ENCODE measurements around the gene CEP43.

The CEP43 gene

DNA sequence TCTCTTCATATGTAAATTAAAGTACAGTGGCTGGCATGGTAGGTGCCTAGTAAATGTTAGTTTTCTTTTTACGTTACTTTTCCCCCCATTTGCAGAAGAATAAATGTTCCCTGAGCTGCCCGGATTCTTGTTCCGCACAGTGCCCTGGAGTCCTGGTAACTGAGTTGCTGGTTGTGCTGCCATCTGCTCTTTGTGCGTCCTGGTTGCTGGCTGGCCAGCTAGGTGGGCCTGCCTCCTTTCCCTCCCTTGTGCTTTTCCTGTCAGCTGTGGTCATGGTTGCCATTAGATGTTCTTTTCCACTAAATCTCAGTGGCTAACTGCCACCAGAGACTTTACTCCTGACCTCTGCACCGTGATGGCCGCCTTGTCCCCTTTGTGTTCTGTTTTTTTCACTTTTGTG lies 28.6 kb downstream of the CEP43 start:
- H3K9me3 Mint-ChIP-seq: no peaks in the 10 kb centered on the region
- no peak overlapping the region for H3K27ac Mint-ChIP-seq
- H3K36me3 Mint-ChIP-seq: peaks cover 19% of the 10 kb centered on the region
- no peaks in the 10 kb centered on the region for H3K27me3 Mint-ChIP-seq
- H3K4me1 Mint-ChIP-seq: peaks cover 4% of the 10 kb centered on the region
- H3K4me3 Mint-ChIP-seq: no peak overlapping the region

DNA sequence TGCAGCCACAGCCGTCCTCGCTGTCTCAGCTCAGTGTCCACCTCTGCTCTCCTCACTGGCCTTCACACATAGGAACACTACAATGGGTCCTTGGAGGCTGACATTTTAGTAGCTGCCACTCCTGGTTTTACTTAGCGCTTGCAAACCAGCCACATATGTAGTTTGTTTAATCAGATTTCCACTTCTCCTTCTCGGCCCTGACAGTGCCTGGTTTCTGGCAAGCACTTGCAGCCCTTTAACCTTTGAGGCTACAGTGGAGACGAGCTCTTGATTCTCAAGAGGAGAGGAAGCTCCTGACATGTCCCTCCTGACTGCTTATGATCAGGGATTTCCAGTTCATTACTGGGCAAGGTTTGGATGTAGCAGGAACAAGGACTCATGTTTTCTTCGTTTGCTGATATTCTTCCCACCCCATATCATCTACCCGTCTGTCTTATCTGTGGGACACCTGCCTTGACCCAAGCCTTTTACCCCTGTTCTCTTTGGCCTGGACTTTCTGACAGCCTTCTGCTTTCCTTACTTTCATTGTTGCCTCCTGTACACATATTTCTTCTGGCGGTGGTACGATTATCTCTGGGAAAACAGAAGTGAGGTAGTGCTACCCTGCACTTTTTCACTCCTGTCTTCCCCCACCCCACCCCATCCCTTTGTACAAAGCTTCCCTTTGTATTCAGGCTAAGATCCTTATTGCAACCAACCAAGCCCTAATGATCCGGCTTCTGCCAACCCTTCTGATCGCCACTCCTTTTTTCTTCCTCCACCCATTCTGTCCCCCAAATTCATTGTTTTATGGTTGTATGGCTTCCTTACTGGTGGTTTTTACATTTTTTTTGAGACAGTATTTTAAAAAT lies 31.2 kb downstream of the CEP43 start:
- no peak overlapping the region for H3K27ac Mint-ChIP-seq
- H3K4me3 Mint-ChIP-seq: no peak overlapping the region
- no peaks in the 10 kb centered on the region for H3K27me3 Mint-ChIP-seq
- H3K4me1 Mint-ChIP-seq: peaks cover 4% of the 10 kb centered on the region
- H3K36me3 Mint-ChIP-seq: peaks cover 28% of the 10 kb centered on the region
- no peaks in the 10 kb centered on the region for H3K9me3 Mint-ChIP-seq

GRCh38 chr6:167031082-167031709 lies 32.0 kb downstream of the CEP43 start:
- H3K4me3 Mint-ChIP-seq: no peak overlapping the region
- peaks cover 4% of the 10 kb centered on the region for H3K4me1 Mint-ChIP-seq
- no peak overlapping the region for H3K27ac Mint-ChIP-seq
- no peaks in the 10 kb centered on the region for H3K9me3 Mint-ChIP-seq
- H3K36me3 Mint-ChIP-seq: peaks cover 32% of the 10 kb centered on the region
- no peaks in the 10 kb centered on the region for H3K27me3 Mint-ChIP-seq

DNA sequence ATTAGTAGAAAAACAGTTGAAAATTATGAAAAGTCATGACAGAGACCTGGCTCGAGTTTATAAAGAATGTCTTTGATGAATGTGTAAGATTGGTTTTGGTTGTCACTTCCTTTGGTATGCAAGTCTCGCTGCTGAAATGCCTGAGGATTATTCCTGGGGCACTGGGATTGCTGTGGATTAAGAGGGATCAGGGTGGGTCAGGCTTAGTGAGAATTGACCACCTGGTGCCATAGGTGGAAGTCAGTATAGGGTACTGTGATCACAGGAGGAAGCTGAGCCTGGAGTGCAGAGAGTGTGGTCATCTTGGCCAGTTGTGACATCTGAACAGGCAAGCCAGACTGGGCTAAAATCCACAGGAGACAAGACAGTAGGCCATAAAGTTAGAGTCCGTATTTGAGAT lies 34.9 kb downstream of the CEP43 start:
- Mint-ChIP-seq H3K4me1 (peaks cover 4% of the 10 kb centered on the region), H3K36me3 (peaks cover 18% of the 10 kb centered on the region), H3K27ac (no peak overlapping the region), H3K27me3 (no peaks in the 10 kb centered on the region), H3K4me3 (no peak overlapping the region), H3K9me3 (no peaks in the 10 kb centered on the region)

GRCh38 chr6:167037762-167038161 lies 38.6 kb downstream of the CEP43 start:
- H3K9me3 Mint-ChIP-seq: no peaks in the 10 kb centered on the region
- H3K27me3 Mint-ChIP-seq: no peaks in the 10 kb centered on the region
- H3K27ac Mint-ChIP-seq: no peak overlapping the region
- peaks cover 19% of the 10 kb centered on the region for H3K4me1 Mint-ChIP-seq
- peaks cover 28% of the 10 kb centered on the region for H3K36me3 Mint-ChIP-seq
- no peak overlapping the region for H3K4me3 Mint-ChIP-seq

DNA sequence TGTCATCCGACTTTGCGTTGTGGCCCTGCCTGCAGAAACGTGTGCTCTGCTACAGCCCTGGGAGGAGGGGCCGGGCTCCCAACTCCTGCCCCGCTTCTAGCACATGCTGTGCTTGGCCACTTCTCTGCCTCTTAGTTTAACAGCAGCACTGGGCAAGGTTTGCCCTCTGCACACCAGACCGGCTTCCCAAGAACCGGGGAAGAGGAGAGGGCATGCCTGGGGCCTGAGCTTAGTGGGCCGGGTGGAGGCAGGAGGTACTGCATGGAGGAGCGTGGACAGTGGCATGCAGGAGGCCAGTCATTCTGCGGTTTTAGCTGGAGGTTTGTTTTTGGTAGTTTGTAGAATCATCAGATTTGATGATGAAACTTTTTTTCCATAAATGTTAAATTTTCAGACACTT lies 45.5 kb downstream of the CEP43 start:
- peaks cover 14% of the 10 kb centered on the region for H3K36me3 Mint-ChIP-seq
- H3K9me3 Mint-ChIP-seq: no peaks in the 10 kb centered on the region
- H3K4me3 Mint-ChIP-seq: no peak overlapping the region
- peaks cover 44% of the 10 kb centered on the region for H3K4me1 Mint-ChIP-seq
- no peaks in the 10 kb centered on the region for H3K27me3 Mint-ChIP-seq
- no peak overlapping the region for H3K27ac Mint-ChIP-seq

DNA sequence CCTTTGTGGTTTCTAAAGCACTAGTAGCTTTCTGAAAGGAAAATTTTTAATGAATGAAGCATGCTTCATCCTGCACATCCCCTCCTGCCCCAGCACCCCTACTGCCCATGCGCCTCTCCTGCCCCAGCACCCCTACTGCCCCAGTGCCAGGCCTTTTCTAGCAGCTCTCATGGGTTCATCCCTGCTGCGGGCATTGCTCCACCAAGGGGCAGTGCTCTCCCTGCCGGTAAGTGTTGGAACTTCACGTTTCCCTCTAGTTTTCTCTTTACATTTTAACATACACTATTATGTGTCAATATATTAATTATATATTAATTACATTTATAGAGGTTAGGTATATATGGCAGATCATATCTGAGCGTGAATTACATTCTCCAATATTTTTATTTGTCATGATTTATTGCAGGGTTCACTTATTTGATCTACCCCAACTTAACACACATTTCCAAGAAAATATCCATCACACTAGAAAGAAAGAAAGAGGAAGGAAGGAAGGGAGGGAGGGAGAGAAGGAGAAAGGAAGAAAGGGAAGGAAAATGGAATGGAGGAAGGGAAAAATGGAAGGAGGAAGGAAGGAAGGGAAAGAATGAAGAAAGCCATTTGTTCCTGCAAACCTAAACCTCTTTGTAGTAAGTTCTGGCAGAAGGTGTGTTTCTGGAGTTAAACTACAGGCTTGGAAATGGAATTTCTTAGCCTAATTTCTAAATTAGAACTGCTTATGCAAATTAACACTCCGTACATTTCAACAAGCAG lies 46.8 kb downstream of the CEP43 start:
- Mint-ChIP-seq H3K4me1 (peaks cover 43% of the 10 kb centered on the region), H3K4me3 (no peak overlapping the region), H3K27ac (no peak overlapping the region), H3K36me3 (peaks cover 8% of the 10 kb centered on the region), H3K9me3 (no peaks in the 10 kb centered on the region), H3K27me3 (no peaks in the 10 kb centered on the region)

DNA sequence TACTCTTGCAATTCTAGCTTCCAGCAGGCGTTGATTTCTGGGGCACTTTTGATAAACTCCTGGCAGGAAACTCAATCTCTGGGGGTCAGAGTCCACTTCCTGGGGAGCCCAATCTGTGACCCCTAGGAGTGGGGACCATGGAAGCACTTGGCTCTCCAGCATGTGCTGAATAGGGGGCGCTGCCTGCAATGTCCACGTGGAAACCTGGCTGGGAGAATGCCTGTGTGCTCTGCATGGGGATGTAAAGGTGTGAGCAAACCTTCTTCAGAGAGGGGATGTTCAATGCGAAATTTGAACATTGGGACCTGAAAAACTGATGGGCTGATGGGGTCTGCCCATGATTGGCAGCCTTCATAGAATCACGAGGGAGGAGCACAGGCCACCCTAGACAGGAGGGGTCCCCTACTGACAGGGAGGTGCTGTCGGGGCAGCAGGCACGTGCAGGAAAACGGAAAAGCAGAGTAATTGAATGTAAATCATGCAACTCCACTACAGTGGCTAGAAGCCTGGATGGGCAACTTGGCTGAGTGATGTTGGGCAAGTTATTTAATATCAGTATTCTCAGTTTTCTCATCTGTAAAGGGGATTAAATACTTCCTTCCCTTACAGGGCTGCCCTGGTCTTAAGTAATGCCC lies 47.8 kb downstream of the CEP43 start:
- H3K4me3 Mint-ChIP-seq: peak overlapping the region; percentile 63
- no peaks in the 10 kb centered on the region for H3K9me3 Mint-ChIP-seq
- H3K27me3 Mint-ChIP-seq: no peaks in the 10 kb centered on the region
- peaks cover 34% of the 10 kb centered on the region for H3K4me1 Mint-ChIP-seq
- H3K36me3 Mint-ChIP-seq: peaks cover 2% of the 10 kb centered on the region
- no peak overlapping the region for H3K27ac Mint-ChIP-seq

GRCh38 chr6:167047554-167047953 lies 48.4 kb downstream of the CEP43 start:
- no peaks in the 10 kb centered on the region for H3K27me3 Mint-ChIP-seq
- H3K27ac Mint-ChIP-seq: peak overlapping the region; percentile 63
- H3K4me3 Mint-ChIP-seq: peak overlapping the region; percentile 63
- H3K4me1 Mint-ChIP-seq: peaks cover 28% of the 10 kb centered on the region
- H3K36me3 Mint-ChIP-seq: peaks cover 2% of the 10 kb centered on the region
- no peaks in the 10 kb centered on the region for H3K9me3 Mint-ChIP-seq
